ENCODE measurements around the gene MALRD1. TPM values are rescaled to one million over a fixed set of nuclear protein-coding genes. Genes with fewer than 3 reads are reported as not detected.

MALRD1 gene
- total and polyA plus RNA-seq, 2 experiments from 2014 or later, result 0.49 to 0.57 TPM

DNA sequence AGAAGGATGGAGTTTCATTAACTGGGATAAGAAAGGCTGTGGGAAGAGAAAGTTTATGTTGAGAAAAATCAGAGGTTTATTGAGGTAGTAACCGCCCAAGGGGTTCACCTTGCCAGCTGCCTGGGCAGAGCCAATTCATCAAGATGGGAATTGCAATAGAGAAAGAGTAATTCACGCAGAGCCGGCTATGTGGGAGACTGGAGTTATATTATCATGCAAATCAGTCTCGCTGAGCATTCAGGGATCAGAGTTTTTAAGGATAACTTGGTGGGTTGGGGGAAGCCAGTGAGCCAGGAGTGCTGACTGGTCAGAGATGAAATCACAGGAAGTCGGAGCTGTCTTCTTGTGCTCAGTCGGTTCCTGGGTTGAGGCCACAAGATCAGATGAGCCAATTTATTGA lies 70.6 kb downstream of the MALRD1 start:
- Histone ChIP-seq H3K27ac (no peak overlapping the region), H3K4me3 (no peak overlapping the region), H3K36me3 (no peaks in the 10 kb centered on the region), H3K9me3 (ENCODE audit: low read depth) (no peaks in the 10 kb centered on the region), H3K4me1 (ENCODE audit: low read depth) (no peaks in the 10 kb centered on the region), H3K27me3 (no peaks in the 10 kb centered on the region)
- DNase-seq (ENCODE audit: low read depth in 1 of 2, low spot score in 1 of 2), result no peak
- TF ChIP-seq, protein P1, sequence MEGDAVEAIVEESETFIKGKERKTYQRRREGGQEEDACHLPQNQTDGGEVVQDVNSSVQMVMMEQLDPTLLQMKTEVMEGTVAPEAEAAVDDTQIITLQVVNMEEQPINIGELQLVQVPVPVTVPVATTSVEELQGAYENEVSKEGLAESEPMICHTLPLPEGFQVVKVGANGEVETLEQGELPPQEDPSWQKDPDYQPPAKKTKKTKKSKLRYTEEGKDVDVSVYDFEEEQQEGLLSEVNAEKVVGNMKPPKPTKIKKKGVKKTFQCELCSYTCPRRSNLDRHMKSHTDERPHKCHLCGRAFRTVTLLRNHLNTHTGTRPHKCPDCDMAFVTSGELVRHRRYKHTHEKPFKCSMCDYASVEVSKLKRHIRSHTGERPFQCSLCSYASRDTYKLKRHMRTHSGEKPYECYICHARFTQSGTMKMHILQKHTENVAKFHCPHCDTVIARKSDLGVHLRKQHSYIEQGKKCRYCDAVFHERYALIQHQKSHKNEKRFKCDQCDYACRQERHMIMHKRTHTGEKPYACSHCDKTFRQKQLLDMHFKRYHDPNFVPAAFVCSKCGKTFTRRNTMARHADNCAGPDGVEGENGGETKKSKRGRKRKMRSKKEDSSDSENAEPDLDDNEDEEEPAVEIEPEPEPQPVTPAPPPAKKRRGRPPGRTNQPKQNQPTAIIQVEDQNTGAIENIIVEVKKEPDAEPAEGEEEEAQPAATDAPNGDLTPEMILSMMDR (IDR thresholded peaks at IDR 0.05; ENCODE audit: low read depth, low read length), result no peak

DNA sequence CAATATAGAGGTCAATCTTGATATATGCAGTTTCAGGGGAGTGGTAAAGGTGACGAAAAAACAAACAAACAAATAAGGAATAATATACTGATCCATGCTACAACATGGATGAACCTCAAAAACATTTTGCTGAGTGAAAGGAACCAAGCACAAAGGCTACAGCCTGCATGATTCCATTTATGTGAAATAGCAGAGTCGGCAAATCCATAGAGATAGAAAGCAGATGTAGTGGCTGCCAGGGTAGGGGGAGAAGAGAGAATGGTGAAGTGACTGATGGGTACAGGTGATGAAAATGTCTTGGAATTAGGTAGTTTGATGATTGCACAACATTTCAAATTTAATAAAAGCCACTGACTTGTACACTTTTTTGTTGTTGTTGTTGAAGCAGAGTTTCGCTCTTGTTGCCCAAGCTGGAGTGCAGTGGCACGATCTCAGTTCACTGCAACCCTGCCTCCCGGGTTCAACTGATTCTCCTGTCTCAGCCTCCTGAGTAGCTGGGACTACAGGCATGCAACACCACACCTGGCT lies 71.8 kb downstream of the MALRD1 start:
- Histone ChIP-seq H3K27ac (no peak overlapping the region), H3K4me3 (no peak overlapping the region), H3K27me3 (no peaks in the 10 kb centered on the region), H3K9me3 (ENCODE audit: low read depth) (no peaks in the 10 kb centered on the region), H3K4me1 (ENCODE audit: low read depth) (no peaks in the 10 kb centered on the region), H3K36me3 (no peaks in the 10 kb centered on the region)
- DNase-seq (ENCODE audit: low read depth in 1 of 2, low spot score in 1 of 2), result no peak
- TF ChIP-seq, protein P1 (IDR thresholded peaks at IDR 0.05; ENCODE audit: low read depth, low read length), result no peak

DNA sequence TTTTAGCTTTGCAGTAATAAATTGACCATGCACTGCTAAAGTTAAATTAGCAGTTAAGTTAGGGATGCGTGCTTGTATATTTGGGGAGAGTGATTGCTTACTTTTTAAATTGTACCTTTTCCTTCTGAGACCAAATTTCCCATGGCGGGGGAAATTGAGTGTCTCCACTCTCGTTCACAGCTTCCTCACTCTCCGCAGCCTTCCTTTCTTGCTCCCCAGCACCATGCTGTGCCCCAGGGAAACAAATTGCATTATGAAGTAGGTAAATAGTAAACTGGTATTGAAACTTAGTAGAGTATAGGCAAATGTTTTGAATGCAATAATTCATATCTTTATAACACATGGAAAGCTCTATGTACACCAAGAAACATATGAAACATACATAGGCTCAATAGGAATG lies 85.4 kb downstream of the MALRD1 start:
- no peak for DNase-seq (ENCODE audit: low read depth in 1 of 2, low spot score in 1 of 2)
- TF ChIP-seq, protein P1 (IDR thresholded peaks at IDR 0.05; ENCODE audit: low read depth, low read length), result no peak
- Histone ChIP-seq H3K4me1 (ENCODE audit: low read depth) (no peaks in the 10 kb centered on the region), H3K27me3 (no peaks in the 10 kb centered on the region), H3K27ac (no peak overlapping the region), H3K4me3 (no peak overlapping the region), H3K36me3 (no peaks in the 10 kb centered on the region), H3K9me3 (ENCODE audit: low read depth) (no peaks in the 10 kb centered on the region)

DNA sequence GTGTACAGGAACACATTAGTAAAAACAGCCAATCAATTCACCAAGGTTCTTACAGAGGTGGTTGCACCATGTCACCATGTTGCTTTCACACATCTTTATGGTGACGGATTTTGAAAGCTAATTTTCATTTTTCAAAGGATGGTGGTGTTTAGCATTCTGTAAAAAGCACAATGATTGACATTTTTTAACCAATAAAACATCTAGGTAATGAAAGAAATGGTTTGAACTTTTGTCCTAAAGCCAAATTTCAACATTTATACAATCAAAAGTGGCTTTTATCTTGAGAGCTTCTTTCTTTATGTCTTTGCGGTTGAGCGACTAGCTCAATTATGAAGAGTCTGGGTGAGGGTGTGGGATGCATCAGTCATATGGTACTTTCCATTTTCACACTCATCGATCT lies 94.4 kb downstream of the MALRD1 start:
- no peaks in the 10 kb centered on the region for H3K9me3 ChIP-seq (ENCODE audit: low read depth)
- TF ChIP-seq, protein P1 (IDR thresholded peaks at IDR 0.05; ENCODE audit: low read depth, low read length), result no peak
- H3K27ac ChIP-seq, result no peak overlapping the region
- H3K36me3 ChIP-seq, result no peaks in the 10 kb centered on the region
- no peaks in the 10 kb centered on the region for H3K4me1 ChIP-seq (ENCODE audit: low read depth)
- no peak for DNase-seq (ENCODE audit: low read depth in 1 of 2, low spot score in 1 of 2)
- no peaks in the 10 kb centered on the region for H3K27me3 ChIP-seq
- no peak overlapping the region for H3K4me3 ChIP-seq

DNA sequence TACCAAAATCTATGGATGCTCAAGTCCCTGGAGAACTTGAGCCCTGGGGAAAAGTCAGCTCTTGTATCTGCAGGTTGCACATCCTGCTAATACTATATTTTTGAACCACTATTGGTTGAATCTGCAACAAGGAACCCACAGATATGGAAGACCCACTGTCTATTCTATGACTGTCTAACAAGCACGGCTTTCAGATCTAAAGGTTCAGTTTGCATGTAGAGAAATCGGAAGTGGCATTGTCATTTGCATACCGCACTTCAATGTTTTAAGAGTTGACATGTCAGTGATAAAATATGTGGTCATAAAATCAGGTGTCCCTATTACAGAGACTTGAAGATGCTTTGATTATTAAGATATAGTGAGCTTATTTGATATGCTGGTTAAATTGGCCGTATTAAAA lies 95.6 kb downstream of the MALRD1 start:
- Histone ChIP-seq H3K4me1 (ENCODE audit: low read depth) (no peaks in the 10 kb centered on the region), H3K27me3 (no peaks in the 10 kb centered on the region), H3K4me3 (no peak overlapping the region), H3K36me3 (no peaks in the 10 kb centered on the region), H3K9me3 (ENCODE audit: low read depth) (no peaks in the 10 kb centered on the region), H3K27ac (no peak overlapping the region)
- TF ChIP-seq, protein P1 (IDR thresholded peaks at IDR 0.05; ENCODE audit: low read depth, low read length), result no peak
- no peak for DNase-seq (ENCODE audit: low read depth in 1 of 2, low spot score in 1 of 2)

DNA sequence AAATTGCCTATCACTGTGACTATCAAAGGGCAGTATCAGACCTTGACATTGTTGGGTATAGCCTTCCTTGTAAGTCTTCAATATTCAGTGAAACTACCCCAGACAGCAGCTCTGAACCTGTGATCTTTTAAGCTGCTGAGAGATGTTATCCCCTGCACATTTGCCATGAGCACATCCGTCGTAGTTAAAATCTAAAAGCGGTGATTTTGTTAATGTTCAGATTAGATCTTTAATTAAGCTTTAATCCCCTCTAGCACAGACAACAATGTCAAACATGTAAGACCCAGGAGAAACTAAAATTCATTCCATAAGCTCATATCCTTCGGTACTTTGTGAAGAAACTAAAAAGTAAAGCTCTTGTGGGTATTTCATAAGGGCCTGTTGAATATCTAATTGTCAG lies 105.8 kb downstream of the MALRD1 start:
- Histone ChIP-seq H3K4me3 (no peak overlapping the region), H3K4me1 (ENCODE audit: low read depth) (no peaks in the 10 kb centered on the region), H3K27ac (no peak overlapping the region), H3K36me3 (no peaks in the 10 kb centered on the region), H3K9me3 (ENCODE audit: low read depth) (no peaks in the 10 kb centered on the region), H3K27me3 (no peaks in the 10 kb centered on the region)
- no peak for DNase-seq (ENCODE audit: low read depth in 1 of 2, low spot score in 1 of 2)
- TF ChIP-seq, protein P1 (IDR thresholded peaks at IDR 0.05; ENCODE audit: low read depth, low read length), result no peak
